ENCODE measurements around the gene POGLUT2.

- TF ChIP-seq CTCF (IDR thresholded peaks at IDR 0.05; ENCODE audit: low read depth, low read length) (no peak), EZH2phosphoT487 (IDR thresholded peaks at IDR 0.05; ENCODE audit: low read depth) (no peak)
Observed at GRCh38 chr13:102816708-102817107, 17.9 kb upstream of the POGLUT2 start.
